Activated CD4-positive, CD25-positive, alpha-beta regulatory T cell (primary cell): ENCODE measurements around the gene PARD3.
"Not testable (repeated sequence)": the region's sequence is repeated elsewhere in the genome, so short reads cannot be mapped to it uniquely, and the experiment has no call there.

ENCODE experiments used
- DNase-seq, 4 experiments: peaks; one replicate each; lab custom pipeline; 2025; lab: John Stamatoyannopoulos, UW

PARD3 gene

GRCh38 chr10:34464591-34464990 is 350.5 kb downstream of the PARD3 start:
- no peak for DNase-seq

- no peak for DNase-seq
Measured at GRCh38 chr10:34464000-34464399, 351.1 kb downstream of the PARD3 start.

- no peak for DNase-seq
Measured at GRCh38 chr10:34462993-34463392, 352.1 kb downstream of the PARD3 start.

- DNase-seq, result no peak
Measured at GRCh38 chr10:34462056-34462455, 353.0 kb downstream of the PARD3 start.

GRCh38 chr10:34454590-34455261 is 360.4 kb downstream of the PARD3 start:
- DNase-seq, result no peak

GRCh38 chr10:34449836-34450235 is 365.3 kb downstream of the PARD3 start:
- DNase-seq, result no peak

- no peak for DNase-seq
Measured at GRCh38 chr10:34446049-34446448, 369.0 kb downstream of the PARD3 start.

GRCh38 chr10:34444223-34445183 is 370.6 kb downstream of the PARD3 start:
- DNase-seq, result no peak

- not testable (repeated sequence) for DNase-seq
Measured at GRCh38 chr10:34439386-34439785, 375.7 kb downstream of the PARD3 start.

- no peak for DNase-seq
Measured at GRCh38 chr10:34438741-34439140, 376.4 kb downstream of the PARD3 start.

- DNase-seq, result no peak
Measured at GRCh38 chr10:34437906-34438305, 377.2 kb downstream of the PARD3 start.

- no peak for DNase-seq
Measured at GRCh38 chr10:34434119-34434594, 380.9 kb downstream of the PARD3 start.

- no peak for DNase-seq
Measured at GRCh38 chr10:34433241-34434076, 381.6 kb downstream of the PARD3 start.

GRCh38 chr10:34432589-34432988 is 382.5 kb downstream of the PARD3 start:
- DNase-seq, result no peak

GRCh38 chr10:34430685-34431084 is 384.4 kb downstream of the PARD3 start:
- DNase-seq, result no peak

GRCh38 chr10:34428501-34428900 is 386.6 kb downstream of the PARD3 start:
- no peak for DNase-seq

GRCh38 chr10:34427911-34428216 is 387.2 kb downstream of the PARD3 start:
- no peak for DNase-seq

- not testable (repeated sequence) for DNase-seq
Measured at GRCh38 chr10:34427158-34427910, 387.8 kb downstream of the PARD3 start.

GRCh38 chr10:34426538-34427157 is 388.4 kb downstream of the PARD3 start:
- not testable (repeated sequence) for DNase-seq

- no peak for DNase-seq
Measured at GRCh38 chr10:34426041-34426440, 389.1 kb downstream of the PARD3 start.
